Ishikawa (cell line): Measurements from ENCODE around the gene PREX1.

Experiments used
- CEBPB ChIP-seq: IDR thresholded peaks from 2 replicates; pipeline ENCODE4 v1.6.1; 2012
- CREB1 ChIP-seq: IDR thresholded peaks from 2 replicates; pipeline ENCODE4 v1.6.1; 2012; ENCODE audit warnings: low read depth
- EGR1 ChIP-seq: IDR thresholded peaks from 2 replicates; pipeline ENCODE4 v1.6.1; 2012
- EP300 ChIP-seq: IDR thresholded peaks from 2 replicates; pipeline ENCODE4 v1.6.1; 2012; ENCODE audit warnings: borderline replicate concordance
- FOXM1 ChIP-seq: IDR thresholded peaks from 2 replicates; pipeline ENCODE4 v1.6.1; 2012; ENCODE audit warnings: low read depth, borderline replicate concordance
- NFIC ChIP-seq: IDR thresholded peaks from 2 replicates; pipeline ENCODE4 v1.6.1; 2012
- RAD21 ChIP-seq: IDR thresholded peaks from 2 replicates; pipeline ENCODE4 v1.6.1; 2012; ENCODE audit warnings: low read depth
- TAF1 ChIP-seq: IDR thresholded peaks from 2 replicates; pipeline ENCODE4 v1.6.1; 2012; ENCODE audit warnings: low read depth, mild to moderate bottlenecking
- TCF12 ChIP-seq: IDR thresholded peaks from 2 replicates; pipeline ENCODE4 v1.6.1; 2012; ENCODE audit warnings: low read depth
- TEAD4 ChIP-seq: IDR thresholded peaks from 2 replicates; pipeline ENCODE4 v1.6.1; 2012
- YY1 ChIP-seq: IDR thresholded peaks from 2 replicates; pipeline ENCODE4 v1.6.1; 2012; ENCODE audit warnings: low read depth
- ZBTB7A ChIP-seq: IDR thresholded peaks from 2 replicates; pipeline ENCODE4 v1.6.1; 2012; ENCODE audit warnings: low read depth
- TF ChIP-seq, protein P1 (sequence below): IDR thresholded peaks from 2 replicates; pipeline ENCODE4 v1.6.1; 2012; ENCODE audit warnings: low read depth, mild to moderate bottlenecking
- TF ChIP-seq, protein P2 (sequence below): IDR thresholded peaks from 2 replicates; pipeline ENCODE4 v1.6.1; 2012
- TF ChIP-seq, protein P3 (sequence below): IDR thresholded peaks from 2 replicates; pipeline ENCODE4 v1.6.1; 2012

Gene PREX1

DNA sequence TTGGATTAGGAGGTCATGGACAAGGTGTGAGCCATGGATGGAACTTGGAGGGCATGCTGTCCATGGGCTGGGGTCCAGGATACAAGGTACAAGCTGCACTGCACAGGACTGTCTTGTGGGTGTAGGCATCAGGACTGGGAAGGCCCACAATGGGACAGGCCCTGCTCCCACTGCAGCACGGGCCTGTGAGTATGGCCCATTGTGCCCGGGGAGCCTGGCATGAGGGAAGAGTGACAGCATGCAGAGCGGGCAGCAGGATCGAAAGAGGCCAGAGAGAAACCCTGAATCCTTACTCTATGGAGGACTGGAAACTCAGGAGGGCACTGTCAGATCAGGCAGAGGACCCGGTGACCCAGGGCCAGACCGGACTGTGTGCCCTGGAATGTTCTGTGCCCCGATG, 211.3 kb downstream of the PREX1 start:
- no peak for TF ChIP-seq YY1
- no peak for TF ChIP-seq CREB1
- no peak for TF ChIP-seq TEAD4
- no peak for TF ChIP-seq ZBTB7A
- TF ChIP-seq, protein P1, sequence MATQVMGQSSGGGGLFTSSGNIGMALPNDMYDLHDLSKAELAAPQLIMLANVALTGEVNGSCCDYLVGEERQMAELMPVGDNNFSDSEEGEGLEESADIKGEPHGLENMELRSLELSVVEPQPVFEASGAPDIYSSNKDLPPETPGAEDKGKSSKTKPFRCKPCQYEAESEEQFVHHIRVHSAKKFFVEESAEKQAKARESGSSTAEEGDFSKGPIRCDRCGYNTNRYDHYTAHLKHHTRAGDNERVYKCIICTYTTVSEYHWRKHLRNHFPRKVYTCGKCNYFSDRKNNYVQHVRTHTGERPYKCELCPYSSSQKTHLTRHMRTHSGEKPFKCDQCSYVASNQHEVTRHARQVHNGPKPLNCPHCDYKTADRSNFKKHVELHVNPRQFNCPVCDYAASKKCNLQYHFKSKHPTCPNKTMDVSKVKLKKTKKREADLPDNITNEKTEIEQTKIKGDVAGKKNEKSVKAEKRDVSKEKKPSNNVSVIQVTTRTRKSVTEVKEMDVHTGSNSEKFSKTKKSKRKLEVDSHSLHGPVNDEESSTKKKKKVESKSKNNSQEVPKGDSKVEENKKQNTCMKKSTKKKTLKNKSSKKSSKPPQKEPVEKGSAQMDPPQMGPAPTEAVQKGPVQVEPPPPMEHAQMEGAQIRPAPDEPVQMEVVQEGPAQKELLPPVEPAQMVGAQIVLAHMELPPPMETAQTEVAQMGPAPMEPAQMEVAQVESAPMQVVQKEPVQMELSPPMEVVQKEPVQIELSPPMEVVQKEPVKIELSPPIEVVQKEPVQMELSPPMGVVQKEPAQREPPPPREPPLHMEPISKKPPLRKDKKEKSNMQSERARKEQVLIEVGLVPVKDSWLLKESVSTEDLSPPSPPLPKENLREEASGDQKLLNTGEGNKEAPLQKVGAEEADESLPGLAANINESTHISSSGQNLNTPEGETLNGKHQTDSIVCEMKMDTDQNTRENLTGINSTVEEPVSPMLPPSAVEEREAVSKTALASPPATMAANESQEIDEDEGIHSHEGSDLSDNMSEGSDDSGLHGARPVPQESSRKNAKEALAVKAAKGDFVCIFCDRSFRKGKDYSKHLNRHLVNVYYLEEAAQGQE: no peak

DNA sequence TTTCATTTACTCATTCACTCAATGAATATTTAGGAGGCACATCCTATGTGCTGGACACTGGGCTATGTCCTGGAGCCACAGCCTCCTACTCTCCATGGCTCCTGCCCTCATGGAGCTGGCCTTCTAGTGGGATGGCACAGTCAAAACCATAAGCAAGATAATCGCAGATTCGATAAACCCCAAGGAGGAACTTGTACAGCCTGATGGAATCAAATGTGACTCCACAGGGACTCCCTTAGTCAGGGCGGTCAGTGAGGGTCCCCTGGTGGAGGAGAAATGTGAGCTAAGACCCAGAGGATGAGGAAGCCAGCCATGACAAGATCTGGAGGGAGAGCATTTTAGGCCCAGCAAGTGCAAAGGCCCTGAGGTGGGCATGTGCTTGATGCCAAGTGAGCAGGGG, 211.9 kb downstream of the PREX1 start:
- TF ChIP-seq NFIC (no peak), EP300 (no peak), CREB1 (no peak), RAD21 (no peak)

DNA sequence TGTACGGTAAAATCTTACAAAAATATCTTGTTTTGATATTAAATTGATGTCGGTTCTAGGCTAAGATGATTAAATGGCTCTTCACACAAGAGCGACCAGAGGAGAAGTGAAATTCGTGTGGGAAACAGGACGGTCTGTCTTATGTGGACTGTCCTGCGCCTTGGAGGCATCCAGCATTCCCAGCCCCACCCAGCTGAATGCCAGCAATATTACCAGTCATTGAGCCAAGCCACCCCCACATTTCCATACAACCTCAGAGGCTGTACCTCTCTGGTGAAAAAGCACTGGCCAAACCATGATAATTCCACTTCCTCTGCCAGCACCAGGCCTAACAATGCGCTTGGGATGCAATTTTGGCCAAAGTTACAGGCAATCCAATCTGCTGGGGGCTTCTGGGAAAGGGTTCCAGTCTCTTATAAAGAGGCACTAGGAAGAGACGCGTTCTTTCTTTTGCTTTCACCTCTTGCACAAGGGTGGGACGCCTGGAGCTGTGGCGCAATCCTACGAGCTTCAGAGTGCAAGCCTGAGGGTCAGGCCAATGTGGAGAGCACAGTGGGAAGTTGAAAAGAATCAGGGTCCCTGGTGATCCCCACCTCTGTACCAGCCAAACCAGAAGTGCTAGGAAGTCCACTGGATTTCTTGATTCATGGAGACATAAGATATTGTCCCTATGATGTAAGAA, 213.1 kb downstream of the PREX1 start:
- no peak for TF ChIP-seq TEAD4
- TF ChIP-seq, protein P2, sequence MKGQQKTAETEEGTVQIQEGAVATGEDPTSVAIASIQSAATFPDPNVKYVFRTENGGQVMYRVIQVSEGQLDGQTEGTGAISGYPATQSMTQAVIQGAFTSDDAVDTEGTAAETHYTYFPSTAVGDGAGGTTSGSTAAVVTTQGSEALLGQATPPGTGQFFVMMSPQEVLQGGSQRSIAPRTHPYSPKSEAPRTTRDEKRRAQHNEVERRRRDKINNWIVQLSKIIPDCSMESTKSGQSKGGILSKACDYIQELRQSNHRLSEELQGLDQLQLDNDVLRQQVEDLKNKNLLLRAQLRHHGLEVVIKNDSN: no peak
- TF ChIP-seq RAD21: no peak
- TF ChIP-seq NFIC: no peak
- no peak for TF ChIP-seq ZBTB7A
- TF ChIP-seq EP300: no peak
- no peak for TF ChIP-seq TAF1
- no peak for TF ChIP-seq CEBPB
- TF ChIP-seq, protein P1: no peak
- no peak for TF ChIP-seq FOXM1
- TF ChIP-seq, protein P3, sequence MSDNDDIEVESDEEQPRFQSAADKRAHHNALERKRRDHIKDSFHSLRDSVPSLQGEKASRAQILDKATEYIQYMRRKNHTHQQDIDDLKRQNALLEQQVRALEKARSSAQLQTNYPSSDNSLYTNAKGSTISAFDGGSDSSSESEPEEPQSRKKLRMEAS: no peak
- TF ChIP-seq TCF12: no peak

DNA sequence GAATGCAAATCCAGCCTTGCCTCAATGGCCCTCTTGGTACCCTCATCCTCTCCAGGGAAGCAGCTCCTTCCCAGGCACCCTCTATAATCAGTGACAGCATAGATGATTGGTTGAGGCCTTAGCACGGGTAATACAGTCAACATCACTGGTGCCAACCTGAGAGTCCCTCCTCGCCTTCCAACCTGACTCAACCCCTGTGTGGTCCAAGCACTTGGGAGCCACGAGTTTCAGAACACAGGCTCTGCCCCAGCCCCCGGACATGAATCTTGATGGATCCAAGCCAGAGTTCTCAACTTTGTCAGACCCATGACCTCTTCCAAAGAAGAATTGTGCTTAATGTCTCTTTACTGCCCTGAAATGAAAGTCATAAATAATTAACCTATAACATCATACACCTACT, 213.9 kb downstream of the PREX1 start:
- TF ChIP-seq CREB1 (no peak), TCF12 (no peak), TAF1 (no peak), RAD21 (no peak), CEBPB (no peak), ZBTB7A (no peak), TEAD4 (no peak)
- TF ChIP-seq, protein P3: no peak
- TF ChIP-seq, protein P1: no peak

DNA sequence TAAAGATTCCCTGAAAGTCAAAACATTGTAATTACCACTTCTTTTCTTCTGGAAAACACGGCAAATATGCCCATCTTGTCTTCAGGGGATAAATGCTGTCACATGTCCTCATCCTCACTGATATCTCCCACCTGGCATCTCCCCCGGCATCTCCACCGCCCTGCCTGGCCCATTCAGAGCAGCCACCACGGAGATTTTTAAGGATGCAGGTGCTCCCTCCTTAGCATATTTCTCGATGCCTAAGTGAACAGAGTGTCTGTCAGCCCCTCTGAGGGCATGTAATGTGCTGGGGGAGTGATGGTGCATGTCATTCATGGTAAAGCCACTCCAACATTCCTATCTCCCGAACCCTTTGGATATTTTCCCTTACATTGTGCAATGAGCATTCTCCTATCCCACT, 215.5 kb downstream of the PREX1 start:
- TF ChIP-seq TEAD4: no peak
- no peak for TF ChIP-seq CREB1
- no peak for TF ChIP-seq ZBTB7A
- no peak for TF ChIP-seq YY1
- no peak for TF ChIP-seq TAF1
- TF ChIP-seq, protein P1: no peak
- no peak for TF ChIP-seq EGR1
- TF ChIP-seq, protein P3: no peak
- no peak for TF ChIP-seq NFIC
- TF ChIP-seq CEBPB: no peak
- no peak for TF ChIP-seq RAD21
- TF ChIP-seq, protein P2: no peak
- TF ChIP-seq TCF12: no peak
